NCI-H526 (cell line): ENCODE results near the gene HSD17B12.

ENCODE experiments used
- DNase-seq, 2 experiments: peaks; one replicate each; lab custom pipeline; 2025; lab: John Stamatoyannopoulos, UW

HSD17B12 gene

DNA sequence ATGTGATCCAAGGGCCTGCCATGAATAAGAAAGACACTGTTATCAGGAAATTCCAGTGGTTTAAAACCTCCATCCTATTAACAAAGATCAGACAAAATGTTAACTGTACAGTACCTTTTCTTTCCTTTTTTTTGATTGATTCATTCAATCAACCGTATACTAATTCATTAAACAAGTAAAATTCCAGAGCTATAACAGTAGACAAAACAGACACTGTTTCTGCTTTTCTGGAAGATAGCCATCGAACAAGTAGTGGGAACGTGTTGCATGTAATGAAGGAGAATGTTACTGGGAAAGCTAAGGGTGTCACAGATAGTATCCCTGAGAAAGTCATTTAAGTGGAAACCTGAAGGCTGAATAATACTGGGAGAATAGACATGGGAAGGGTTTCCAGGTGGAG, 126.4 kb downstream of the HSD17B12 start:
- no peak for DNase-seq

- DNase-seq = peak in 1 of 2 experiments; percentile 13
Observed at GRCh38 chr11:43810929-43811596, 130.5 kb downstream of the HSD17B12 start.

DNA sequence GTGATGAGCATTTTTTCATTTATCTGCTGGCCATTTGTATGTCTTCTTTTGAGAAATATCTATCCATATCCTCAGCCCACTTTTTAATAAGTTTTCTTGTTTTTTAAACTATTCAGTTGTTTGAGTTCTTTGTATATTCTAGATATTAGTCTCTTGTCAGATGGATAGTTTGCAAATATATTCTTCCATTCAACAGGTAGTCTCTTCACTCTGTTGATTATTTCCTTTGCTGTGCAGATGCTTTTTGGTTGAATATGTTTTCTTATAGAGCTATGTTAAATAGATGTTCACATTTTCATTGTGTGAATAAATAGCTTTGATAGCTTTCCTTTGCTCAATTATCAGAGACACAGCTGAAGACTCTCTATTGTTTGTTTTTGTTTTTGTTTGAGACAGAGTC, 131.9 kb downstream of the HSD17B12 start:
- DNase-seq = no peak

- DNase-seq = no peak
Observed at GRCh38 chr11:43818220-43818619, 137.7 kb downstream of the HSD17B12 start.

DNA sequence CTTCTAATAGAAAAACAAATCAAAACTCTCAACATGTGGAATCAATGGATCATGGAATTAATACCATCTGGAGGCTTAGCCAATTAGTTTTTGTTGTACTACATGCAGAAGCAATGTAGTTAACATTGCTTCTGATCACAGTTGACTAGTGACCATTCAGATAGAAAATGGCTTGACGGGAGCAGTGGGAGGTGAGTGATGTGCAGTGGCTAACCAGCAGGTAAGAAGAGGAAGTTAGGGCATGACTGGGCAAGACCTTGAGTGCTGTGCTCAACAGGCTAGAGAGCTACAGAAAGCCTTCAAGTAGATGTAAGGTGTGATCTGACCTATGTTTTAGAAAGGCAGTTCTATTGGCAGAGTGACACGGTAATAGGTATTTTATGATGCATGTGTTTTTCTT, 139.4 kb downstream of the HSD17B12 start:
- DNase-seq = no peak

GRCh38 chr11:43823316-43823715, 142.8 kb downstream of the HSD17B12 start:
- DNase-seq = no peak

- DNase-seq = no peak
Observed at GRCh38 chr11:43823851-43824250, 143.3 kb downstream of the HSD17B12 start.

DNA sequence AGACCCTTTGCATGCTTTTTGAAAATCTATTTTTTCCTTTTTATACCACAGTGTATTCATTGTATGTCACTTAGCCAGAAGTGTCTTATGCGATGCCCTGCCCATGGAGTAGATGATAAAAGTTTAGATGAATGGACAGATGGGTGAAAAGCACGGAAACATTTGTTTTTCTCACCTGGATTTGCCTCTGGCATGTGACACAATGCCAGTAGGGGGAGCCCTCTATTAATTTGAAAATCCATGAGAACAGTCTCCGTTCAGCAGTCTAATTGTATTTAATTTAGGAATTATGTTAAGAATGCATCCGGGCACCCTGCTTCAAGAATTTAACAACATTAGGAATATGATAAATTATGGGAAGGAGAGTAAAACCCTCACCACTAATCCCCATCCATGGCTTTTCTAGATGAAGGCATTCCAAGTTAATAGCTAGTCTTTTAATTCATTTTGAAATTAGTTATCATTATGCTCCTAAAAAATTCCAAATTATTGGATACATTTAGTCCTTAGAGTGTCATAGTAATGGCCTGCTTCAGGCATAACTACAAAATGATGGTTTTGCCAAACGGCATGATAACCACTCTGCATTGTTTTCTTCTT, 144.8 kb downstream of the HSD17B12 start:
- DNase-seq = peak in 1 of 2 experiments; percentile 46

DNA sequence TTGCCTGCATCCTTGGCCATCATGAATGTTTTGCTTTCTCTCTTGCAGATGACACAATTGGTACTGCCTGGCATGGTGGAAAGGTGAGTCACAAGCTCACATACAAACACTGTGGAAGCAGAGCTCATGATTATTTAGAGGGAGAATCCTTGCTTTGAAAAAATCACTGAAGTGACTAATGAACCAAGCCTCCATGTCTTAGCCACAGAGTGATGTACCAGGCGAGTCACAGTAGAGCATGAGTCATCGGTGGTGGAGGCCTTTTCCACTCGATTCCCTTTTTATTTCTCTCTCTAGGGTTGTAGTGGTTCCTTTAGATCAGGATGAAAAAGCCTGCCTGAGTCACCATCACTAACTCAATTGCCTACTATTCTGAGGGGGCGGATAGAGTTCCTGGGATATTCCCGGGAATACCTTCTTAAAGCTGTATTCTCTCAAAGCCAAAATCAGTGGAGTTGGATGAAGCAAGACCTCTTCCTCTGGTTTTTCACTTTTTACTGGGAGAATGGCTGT, 150.4 kb downstream of the HSD17B12 start:
- no peak for DNase-seq

GRCh38 chr11:43832536-43832935, 152.0 kb downstream of the HSD17B12 start:
- no peak for DNase-seq

GRCh38 chr11:43833657-43834073, 153.1 kb downstream of the HSD17B12 start:
- no peak for DNase-seq

DNA sequence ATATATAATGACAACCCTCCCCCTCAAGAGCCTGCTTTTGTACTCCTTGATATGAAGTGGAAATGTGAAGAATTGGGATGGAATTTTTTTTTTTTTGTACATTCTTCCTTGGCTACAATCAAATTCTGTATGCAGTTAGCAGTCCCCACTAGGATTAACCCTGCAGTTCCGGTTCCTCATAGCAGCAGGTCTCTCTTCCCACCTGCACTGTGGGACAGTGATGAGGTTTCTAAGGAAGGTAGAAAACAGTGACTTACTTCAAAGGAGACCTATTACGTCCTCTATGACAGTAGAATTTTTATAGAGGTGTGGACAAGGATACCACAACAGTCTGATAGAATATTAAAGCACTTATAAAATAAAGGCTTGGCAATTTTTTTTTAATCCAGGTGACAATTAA, 153.7 kb downstream of the HSD17B12 start:
- DNase-seq = no peak

DNA sequence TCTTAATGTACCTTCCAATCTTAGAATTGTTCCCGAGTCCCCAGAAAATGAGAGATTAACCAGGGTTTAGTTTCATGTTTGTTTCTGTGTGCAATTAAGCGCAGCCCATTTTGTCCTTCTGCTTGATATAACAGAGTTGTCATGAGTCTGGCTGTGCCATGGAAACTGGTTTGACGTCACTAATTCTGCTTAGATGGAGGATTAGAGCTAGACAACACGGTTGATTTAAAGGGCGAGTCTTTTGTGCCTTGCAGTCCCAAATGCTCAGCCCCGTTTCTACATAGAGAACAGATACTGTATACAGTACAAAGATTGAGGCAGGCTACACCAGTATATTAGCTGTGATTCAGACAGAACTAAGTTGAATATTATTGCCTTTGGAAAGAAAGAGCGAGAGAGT, 154.6 kb downstream of the HSD17B12 start:
- DNase-seq = no peak

DNA sequence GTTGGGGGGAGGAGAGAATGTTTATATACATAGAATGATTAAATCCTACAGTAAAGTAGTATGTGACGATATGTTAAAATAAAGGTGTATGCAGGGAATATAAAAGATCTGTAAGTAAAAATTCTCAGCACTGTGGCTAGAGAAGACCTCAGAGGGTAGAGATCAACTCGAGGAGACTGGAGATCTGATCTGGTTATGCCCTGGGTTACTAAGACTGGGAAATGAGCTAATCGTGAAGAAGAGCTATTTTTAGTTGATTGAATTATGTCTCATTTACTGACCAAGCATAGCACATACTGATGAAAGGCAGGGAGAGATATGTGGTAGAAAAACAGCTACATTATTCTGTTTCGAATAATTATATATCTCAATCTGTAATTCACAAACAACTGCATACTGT, 157.3 kb downstream of the HSD17B12 start:
- no peak for DNase-seq

- no peak for DNase-seq
Observed at GRCh38 chr11:43842021-43842420, 161.5 kb downstream of the HSD17B12 start.

GRCh38 chr11:43845816-43846215, 165.3 kb downstream of the HSD17B12 start:
- no peak for DNase-seq

- DNase-seq = peak; percentile 61 to 74
Observed at GRCh38 chr11:43852057-43852636, 171.6 kb downstream of the HSD17B12 start.

GRCh38 chr11:43853781-43854180, 173.2 kb downstream of the HSD17B12 start:
- no peak for DNase-seq

GRCh38 chr11:43856993-43857392, 176.5 kb downstream of the HSD17B12 start:
- no peak for DNase-seq

DNA sequence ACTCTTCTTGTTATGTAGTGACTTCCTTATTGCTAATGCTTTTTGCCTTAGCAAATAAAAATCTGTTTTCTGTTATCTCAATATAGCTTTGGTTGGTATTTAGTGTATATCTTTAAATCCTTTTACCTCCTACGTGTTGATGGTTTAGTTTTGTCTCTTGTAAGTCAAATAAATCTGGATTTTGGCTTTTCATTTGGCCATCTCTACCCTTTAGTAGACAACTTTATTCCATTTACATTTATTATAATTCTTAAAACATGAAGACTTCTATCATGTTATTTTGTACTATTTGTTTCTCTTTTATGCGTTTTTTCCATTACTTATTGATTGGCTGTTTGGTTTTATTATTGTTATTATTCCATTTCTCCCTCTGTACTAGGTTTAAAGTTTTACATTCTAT, 180.6 kb downstream of the HSD17B12 start:
- no peak for DNase-seq

DNA sequence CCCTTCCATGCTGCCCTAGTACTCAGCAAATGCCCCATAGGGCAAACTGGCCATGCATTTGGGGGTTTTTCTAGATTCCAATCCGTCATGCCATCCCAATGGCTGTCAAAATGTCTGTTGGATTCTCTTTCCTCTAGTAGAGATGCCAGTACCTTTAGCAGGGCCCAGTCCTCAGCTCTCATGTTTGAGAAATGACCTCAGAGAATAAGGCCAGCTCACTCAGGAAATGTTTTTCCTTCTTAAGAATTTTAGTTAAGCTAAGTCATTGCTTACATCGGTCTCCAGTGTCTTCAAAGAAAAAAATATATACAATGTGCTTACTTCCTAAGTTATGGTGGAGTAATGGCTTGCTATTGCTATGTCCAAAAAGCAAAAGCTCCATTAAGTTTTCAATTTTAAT, 186.0 kb downstream of the HSD17B12 start:
- DNase-seq = no peak

- no peak for DNase-seq
Observed at GRCh38 chr11:43866969-43867368, 186.4 kb downstream of the HSD17B12 start.

DNA sequence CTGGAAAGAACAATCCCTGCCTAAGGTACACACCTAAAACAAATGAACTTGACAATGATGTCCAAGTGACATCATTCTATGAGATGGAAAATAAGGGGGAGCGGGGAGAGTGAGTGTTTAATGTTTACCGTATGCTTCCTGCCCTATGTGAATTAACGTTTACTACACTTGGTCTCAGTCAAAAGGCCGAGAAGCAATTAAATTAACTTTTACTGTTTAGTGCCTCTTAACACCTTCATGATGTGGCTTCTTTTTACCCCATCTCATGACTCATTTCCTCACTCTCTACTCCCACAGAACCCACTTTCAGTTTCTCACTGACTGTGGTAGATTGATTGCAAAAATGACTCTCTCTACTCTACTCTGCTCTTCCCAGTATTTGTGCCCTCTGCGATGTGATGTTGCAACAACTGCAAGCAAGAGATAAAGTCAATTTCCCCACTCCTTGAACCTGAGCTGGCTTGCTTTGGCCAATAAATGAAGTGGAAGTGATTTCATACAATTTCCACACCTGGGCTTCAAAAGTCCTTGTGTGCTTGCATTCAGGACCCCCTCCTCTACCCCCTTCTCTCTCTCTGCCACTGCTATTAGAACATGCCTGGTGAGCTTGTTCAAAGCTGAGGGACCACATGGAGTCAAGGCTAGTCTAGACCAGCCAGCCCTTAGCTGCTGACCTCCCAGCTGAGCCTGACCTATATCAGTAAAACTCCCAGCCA, 188.5 kb downstream of the HSD17B12 start:
- no peak for DNase-seq
